SK-N-SH (cell line): Measurements from ENCODE around the gene RASGEF1B. TPM values are rescaled to one million over a fixed set of nuclear protein-coding genes. Genes with fewer than 3 reads are reported as not detected.

Source experiments
- CTCF ChIA-PET: fragments of 300-600, 350-600 bp; formaldehyde crosslinking; extraction: SDS; loops from one replicate; lab custom pipeline; 2021; lab: Yijun Ruan, JAX
- POLR2A ChIA-PET: fragments of 350-600 bp; sonication (Branson Sonifier 250); formaldehyde crosslinking; extraction: SDS; loops from one replicate; lab custom pipeline; 2020; ENCODE audit warnings: antibody characterized with exemption, inconsistent platforms; lab: Yijun Ruan, JAX
- DNase-seq: peaks from one replicate; pipeline ENCODE4 v3.0.0; 2012
- H2AFZ ChIP-seq: fragments of 200-600 bp; sonication (generic); 2 replicates; pipeline ENCODE4 v1.8.1; 2016; ENCODE audit warnings: antibody characterized with exemption, mild to moderate bottlenecking, low read depth
- H3F3A ChIP-seq: fragments of 200-600 bp; sonication (generic); replicated peaks from 2 replicates; pipeline ENCODE3; 2016; ENCODE audit warnings: antibody characterized with exemption, mild to moderate bottlenecking; ENCODE audit not compliant: insufficient read depth
- H3K27ac ChIP-seq, 2 experiments: fragments of 200-500 bp in 1 of 2; fragments of 200-600 bp in 1 of 2; sonication (Bioruptor generic) in 1 of 2; sonication (generic), shearing (Covaris generic) in 1 of 2; 2 replicates each; pipeline versions ENCODE4 v1.5.1 to v1.6.1; 2014 to 2016; ENCODE audit warnings: low read depth in 2 of 2, inconsistent platforms in 1 of 2, low read length in 1 of 2, mild to moderate bottlenecking in 1 of 2, mixed read lengths in 1 of 2
- H3K27me3 ChIP-seq: fragments of 200-600 bp; sonication (generic), shearing (Covaris generic); 2 replicates; pipeline ENCODE4 v1.6.1; 2016; ENCODE audit warnings: mixed run types; ENCODE audit not compliant: insufficient read depth
- H3K36me3 ChIP-seq, 2 experiments: fragments of 200-500 bp in 1 of 2; fragments of 200-600 bp in 1 of 2; sonication (Bioruptor generic) in 1 of 2; sonication (generic) in 1 of 2; replicated peaks in 1 of 2; 2 replicates each; pipeline versions ENCODE3 to v1.5.1; 2014 to 2016; ENCODE audit warnings: low read length in 1 of 2, mild to moderate bottlenecking in 1 of 2; ENCODE audit not compliant: insufficient read depth in 2 of 2, control insufficient read depth in 1 of 2
- H3K4me1 ChIP-seq, 2 experiments: fragments of 200-500 bp in 1 of 2; fragments of 200-600 bp in 1 of 2; sonication (Bioruptor generic) in 1 of 2; sonication (generic), shearing (Covaris generic) in 1 of 2; 2 replicates each; pipeline versions ENCODE4 v1.5.1 to v1.6.1; 2014 to 2016; ENCODE audit warnings: low read depth in 1 of 2, low read length in 1 of 2, mixed run types in 1 of 2; ENCODE audit not compliant: insufficient read depth in 2 of 2, control insufficient read depth in 1 of 2
- H3K4me2 ChIP-seq: fragments of 200-600 bp; sonication (generic), shearing (Covaris generic); 2 replicates; pipeline ENCODE4 v1.6.1; 2017; ENCODE audit warnings: mixed run types
- H3K4me3 ChIP-seq, 2 experiments: fragments of 200-500 bp in 1 of 2; fragments of 200-600 bp in 1 of 2; sonication (Bioruptor generic) in 1 of 2; sonication (generic), shearing (Covaris generic) in 1 of 2; 2 replicates each; pipeline versions ENCODE4 v1.5.1 to v1.8.1; 2014 to 2016; ENCODE audit warnings: low read depth in 2 of 2, inconsistent platforms in 1 of 2, low read length in 1 of 2, mild to moderate bottlenecking in 1 of 2, mixed read lengths in 1 of 2, moderate library complexity in 1 of 2
- H3K79me2 ChIP-seq: fragments of 200-600 bp; sonication (generic); 2 replicates; pipeline ENCODE4 v1.8.1; 2017; ENCODE audit warnings: mild to moderate bottlenecking; ENCODE audit not compliant: insufficient read depth
- H3K9ac ChIP-seq: fragments of 200-600 bp; sonication (generic); 2 replicates; pipeline ENCODE4 v1.6.1; 2017; ENCODE audit warnings: mixed run types
- H3K9me2 ChIP-seq: fragments of 200-600 bp; sonication (generic); 2 replicates; pipeline ENCODE4 v1.6.1; 2017; ENCODE audit warnings: mixed run types
- H3K9me3 ChIP-seq: fragments of 200-600 bp; sonication (generic); 2 replicates; pipeline ENCODE4 v1.6.1; 2017; ENCODE audit warnings: mixed run types, mild to moderate bottlenecking, moderate library complexity
- H4K20me1 ChIP-seq: fragments of 200-600 bp; sonication (generic); 2 replicates; pipeline ENCODE4 v1.6.1; 2017; ENCODE audit warnings: mild to moderate bottlenecking, mixed run types; ENCODE audit not compliant: insufficient read depth
- CTCF ChIP-seq: fragments of 200-600 bp; sonication (generic); IDR thresholded peaks from 2 replicates; pipeline ENCODE4 v1.6.1; 2017; ENCODE audit warnings: antibody characterized with exemption, mild to moderate bottlenecking, moderate library complexity
- EP300 ChIP-seq, 2 experiments: IDR thresholded peaks; 2 replicates each; pipeline versions ENCODE4 v1.4.0 to v1.6.1; 2012; ENCODE audit warnings: borderline replicate concordance in 1 of 2, low read depth in 1 of 2, low read length in 1 of 2
- GABPA ChIP-seq: IDR thresholded peaks from 2 replicates; pipeline ENCODE4 v1.4.0; 2012; ENCODE audit warnings: low read depth, mild to moderate bottlenecking
- GATA2 ChIP-seq: sonication (generic); formaldehyde crosslinking; IDR thresholded peaks from 2 replicates; pipeline ENCODE4 v1.5.0; 2020; ENCODE audit warnings: mild to moderate bottlenecking, missing genetic modification reagents
- MEF2A ChIP-seq: IDR thresholded peaks from 2 replicates; pipeline ENCODE4 v1.4.0; 2012; ENCODE audit warnings: low read depth, borderline replicate concordance
- PBX3 ChIP-seq: IDR thresholded peaks from 2 replicates; pipeline ENCODE4; 2012
- RFX5 ChIP-seq: IDR thresholded peaks from 2 replicates; pipeline ENCODE4 v1.6.1; 2012; ENCODE audit warnings: mild to moderate bottlenecking, improper control_type of control experiment, low read length
- RXRA ChIP-seq: IDR thresholded peaks from 2 replicates; pipeline ENCODE4 v1.4.0; 2012; ENCODE audit warnings: low read depth, mild to moderate bottlenecking, borderline replicate concordance
- SIN3A ChIP-seq: IDR thresholded peaks from 2 replicates; pipeline ENCODE4 v1.6.1; 2012; ENCODE audit warnings: low read depth, mild to moderate bottlenecking, low read length, moderate library complexity, borderline replicate concordance
- TCF12 ChIP-seq: IDR thresholded peaks from 2 replicates; pipeline ENCODE4 v1.4.0; 2012
- TEAD4 ChIP-seq: IDR thresholded peaks from 2 replicates; pipeline ENCODE4 v1.4.0; 2012; ENCODE audit warnings: mild to moderate bottlenecking, borderline replicate concordance; ENCODE audit not compliant: insufficient read depth
- USF1 ChIP-seq: IDR thresholded peaks from 2 replicates; pipeline ENCODE4 v1.4.0; 2012; ENCODE audit warnings: low read depth, borderline replicate concordance
- USF2 ChIP-seq: fragments of 150-350 bp; IDR thresholded peaks from 2 replicates; pipeline ENCODE4 v1.6.1; 2017; ENCODE audit warnings: antibody characterized with exemption, low read length, low read depth, borderline replicate concordance
- YY1 ChIP-seq: IDR thresholded peaks from 2 replicates; pipeline ENCODE4 v1.4.0; 2012; ENCODE audit warnings: low read depth, mild to moderate bottlenecking
- ZBTB33 ChIP-seq: IDR thresholded peaks from 2 replicates; pipeline ENCODE4 v1.4.0; 2012; ENCODE audit warnings: low read depth, borderline replicate concordance
- polyA plus RNA-seq, 3 experiments: library from polyadenylated mRNA; depleted of rRNA; stranded (reverse); fragments of >200 nt; gene quantifications; 2 replicates each; pipeline ENCODE4 v1.2.3, GENCODE V29; 2012

RASGEF1B gene
- polyA plus RNA-seq, 1 of the 3 experiments (the other 2 are of a cell fraction), result not detected

- H3K9me3 ChIP-seq, result no peaks in the 10 kb centered on the region
- H3K9me2 ChIP-seq, result no peaks in the 10 kb centered on the region
- H3K4me2 ChIP-seq, result no peak overlapping the region
- H3K4me3 ChIP-seq, result no peak overlapping the region
- H2AFZ ChIP-seq, result no peak overlapping the region
- no peaks in the 10 kb centered on the region for H3K36me3 ChIP-seq
- ChIA-PET POLR2A (no interaction called here), CTCF (interaction anchor here (1.3 to 1.5 kb wide), 2 partner anchors 31 to 832 kb away, joined by 3 to 6 read pairs; no protein-coding TSS in a partner anchor)
- H3K79me2 ChIP-seq, result no peaks in the 10 kb centered on the region
- no peaks in the 10 kb centered on the region for H3K4me1 ChIP-seq
- H3K27me3 ChIP-seq, result no peaks in the 10 kb centered on the region; the same call in 1 of the 2 replicates
- no peaks in the 10 kb centered on the region for H3F3A ChIP-seq
- no peaks in the 10 kb centered on the region for H4K20me1 ChIP-seq
- DNase-seq, result no peak
- no peak overlapping the region for H3K27ac ChIP-seq
- no peak overlapping the region for H3K9ac ChIP-seq
- no peak for TF ChIP-seq RFX5
- no peak for TF ChIP-seq USF2
- no peak for TF ChIP-seq RXRA
- no peak for TF ChIP-seq YY1
- TF ChIP-seq USF1, result no peak
- TF ChIP-seq GATA2, result no peak
- no peak for TF ChIP-seq TCF12
- no peak for TF ChIP-seq ZBTB33
- TF ChIP-seq PBX3, result no peak
- TF ChIP-seq TEAD4, result no peak
- TF ChIP-seq CTCF, result no peak
- no peak for TF ChIP-seq MEF2A
- no peak for TF ChIP-seq EP300 (IDR thresholded peaks at IDR 0.05; ENCODE audit: borderline replicate concordance in 1 of 2, low read depth in 1 of 2, low read length in 1 of 2)
- no peak for TF ChIP-seq SIN3A
- TF ChIP-seq GABPA, result no peak
Measured at GRCh38 chr4:81436096-81436495, 35.6 kb downstream of the RASGEF1B start.
